ENCODE measurements around the gene STKLD1. TPM values are rescaled to one million over a fixed set of nuclear protein-coding genes. Genes with fewer than 3 reads are reported as not detected.

The STKLD1 gene
- total RNA-seq, 1 experiment from 2014 or later = 0.94 TPM

DNA sequence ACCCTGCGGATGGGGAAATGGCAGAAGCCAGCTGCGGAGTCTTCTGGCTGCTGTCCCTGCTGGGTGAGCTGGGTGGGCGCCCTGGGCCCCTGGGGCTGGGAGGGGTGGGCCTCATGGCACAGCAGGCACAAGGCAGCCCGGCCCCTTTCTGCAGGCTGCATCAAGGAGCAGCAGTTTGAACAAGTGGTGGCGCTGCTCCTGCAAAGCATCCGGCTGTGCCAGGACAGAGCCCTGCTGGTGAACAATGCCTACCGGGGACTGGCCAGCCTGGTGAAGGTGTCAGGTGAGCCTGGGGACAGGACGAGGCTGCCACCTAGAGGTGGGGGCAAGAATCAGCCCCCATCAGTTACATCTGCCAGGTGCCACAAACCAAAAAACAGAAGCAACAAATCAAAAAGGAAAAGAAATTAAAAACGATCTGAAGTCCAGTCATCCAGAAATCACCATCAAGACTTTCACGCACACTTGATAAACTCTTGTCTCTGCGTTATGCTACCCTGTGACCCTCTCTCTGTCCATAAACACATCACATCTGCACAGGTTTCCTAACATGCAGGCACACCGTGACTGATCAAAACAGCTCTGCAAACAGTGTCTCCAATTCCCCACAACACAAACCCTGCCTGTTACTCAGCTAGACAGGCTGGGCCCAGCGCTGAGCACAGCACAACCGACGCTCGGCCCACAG lies 27.7 kb downstream of the STKLD1 start:
- Mint-ChIP-seq H3K36me3 (ENCODE audit: insufficient read depth, unreplicated experiment) (peaks cover 12% of the 10 kb centered on the region), H3K27ac (ENCODE audit: unreplicated experiment) (no peak overlapping the region), H3K27me3 (ENCODE audit: unreplicated experiment) (no peaks in the 10 kb centered on the region), H3K4me1 (ENCODE audit: low read depth, unreplicated experiment) (no peaks in the 10 kb centered on the region), H3K4me3 (ENCODE audit: low read depth, unreplicated experiment) (no peak overlapping the region), H3K9me3 (ENCODE audit: low read depth, unreplicated experiment) (no peaks in the 10 kb centered on the region)
- peak; percentile 78 for DNase-seq
- CTCF ChIA-PET = interaction anchor here (0.5 kb wide), 1 partner anchor 68 kb away, joined by 4 read pairs; the partner anchor contains the start of gene SURF6
- BruUV-seq (replicated peaks) = no TSS peak
- intact Hi-C loops (cut with micrococcal nuclease; ENCODE audit: unreplicated experiment) = loop anchor here (5.0 to 10.0 kb wide), 2 partner anchors 59 to 217 kb away; partner anchors contain the start of genes MED22 and RPL7A
- TF ChIP-seq, protein P1, sequence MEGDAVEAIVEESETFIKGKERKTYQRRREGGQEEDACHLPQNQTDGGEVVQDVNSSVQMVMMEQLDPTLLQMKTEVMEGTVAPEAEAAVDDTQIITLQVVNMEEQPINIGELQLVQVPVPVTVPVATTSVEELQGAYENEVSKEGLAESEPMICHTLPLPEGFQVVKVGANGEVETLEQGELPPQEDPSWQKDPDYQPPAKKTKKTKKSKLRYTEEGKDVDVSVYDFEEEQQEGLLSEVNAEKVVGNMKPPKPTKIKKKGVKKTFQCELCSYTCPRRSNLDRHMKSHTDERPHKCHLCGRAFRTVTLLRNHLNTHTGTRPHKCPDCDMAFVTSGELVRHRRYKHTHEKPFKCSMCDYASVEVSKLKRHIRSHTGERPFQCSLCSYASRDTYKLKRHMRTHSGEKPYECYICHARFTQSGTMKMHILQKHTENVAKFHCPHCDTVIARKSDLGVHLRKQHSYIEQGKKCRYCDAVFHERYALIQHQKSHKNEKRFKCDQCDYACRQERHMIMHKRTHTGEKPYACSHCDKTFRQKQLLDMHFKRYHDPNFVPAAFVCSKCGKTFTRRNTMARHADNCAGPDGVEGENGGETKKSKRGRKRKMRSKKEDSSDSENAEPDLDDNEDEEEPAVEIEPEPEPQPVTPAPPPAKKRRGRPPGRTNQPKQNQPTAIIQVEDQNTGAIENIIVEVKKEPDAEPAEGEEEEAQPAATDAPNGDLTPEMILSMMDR (IDR thresholded peaks at IDR 0.05; ENCODE audit: unreplicated experiment) = peak; percentile 75

DNA sequence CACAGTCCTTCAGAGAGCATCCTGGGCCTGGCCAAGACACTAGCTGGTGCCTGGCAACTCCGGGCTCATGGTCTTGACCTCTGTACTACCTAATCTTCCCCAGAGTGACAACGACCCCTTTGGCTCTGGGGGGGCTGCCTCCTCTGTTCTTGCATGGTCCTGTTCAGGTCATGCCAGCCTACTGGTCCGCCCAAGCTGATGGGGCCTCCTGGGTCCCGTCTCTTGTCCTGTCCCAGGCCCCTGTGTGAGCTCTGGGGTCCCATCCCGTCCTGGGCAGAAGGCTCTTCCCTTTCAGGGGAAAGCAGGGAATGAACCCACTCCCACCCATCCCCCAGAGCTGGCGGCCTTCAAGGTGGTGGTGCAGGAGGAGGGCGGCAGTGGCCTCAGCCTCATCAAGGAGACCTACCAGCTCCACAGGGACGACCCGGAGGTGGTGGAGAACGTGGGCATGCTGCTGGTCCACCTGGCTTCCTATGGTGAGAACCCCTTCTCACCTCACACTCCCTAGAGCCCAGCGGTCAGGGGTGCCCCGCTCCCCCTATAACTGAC lies 28.4 kb downstream of the STKLD1 start:
- TF ChIP-seq, protein P1 (IDR thresholded peaks at IDR 0.05; ENCODE audit: unreplicated experiment) = no peak
- DNase-seq = no peak
- peaks cover 16% of the 10 kb centered on the region for H3K36me3 Mint-ChIP-seq (ENCODE audit: insufficient read depth, unreplicated experiment)
- no peak overlapping the region for H3K4me3 Mint-ChIP-seq (ENCODE audit: low read depth, unreplicated experiment)
- BruUV-seq (replicated peaks) = no TSS peak
- intact Hi-C loops (cut with micrococcal nuclease; ENCODE audit: unreplicated experiment) = loop anchor here (5.0 to 10.0 kb wide), 2 partner anchors 60 to 217 kb away; partner anchors contain the start of genes MED22 and RPL7A
- no peak overlapping the region for H3K27ac Mint-ChIP-seq (ENCODE audit: unreplicated experiment)
- CTCF ChIA-PET = interaction anchor here (0.6 kb wide), 1 partner anchor 47 kb away, joined by 8 read pairs; no protein-coding TSS in a partner anchor
- no peaks in the 10 kb centered on the region for H3K27me3 Mint-ChIP-seq (ENCODE audit: unreplicated experiment)
- no peaks in the 10 kb centered on the region for H3K4me1 Mint-ChIP-seq (ENCODE audit: low read depth, unreplicated experiment)
- H3K9me3 Mint-ChIP-seq (ENCODE audit: low read depth, unreplicated experiment) = no peaks in the 10 kb centered on the region

DNA sequence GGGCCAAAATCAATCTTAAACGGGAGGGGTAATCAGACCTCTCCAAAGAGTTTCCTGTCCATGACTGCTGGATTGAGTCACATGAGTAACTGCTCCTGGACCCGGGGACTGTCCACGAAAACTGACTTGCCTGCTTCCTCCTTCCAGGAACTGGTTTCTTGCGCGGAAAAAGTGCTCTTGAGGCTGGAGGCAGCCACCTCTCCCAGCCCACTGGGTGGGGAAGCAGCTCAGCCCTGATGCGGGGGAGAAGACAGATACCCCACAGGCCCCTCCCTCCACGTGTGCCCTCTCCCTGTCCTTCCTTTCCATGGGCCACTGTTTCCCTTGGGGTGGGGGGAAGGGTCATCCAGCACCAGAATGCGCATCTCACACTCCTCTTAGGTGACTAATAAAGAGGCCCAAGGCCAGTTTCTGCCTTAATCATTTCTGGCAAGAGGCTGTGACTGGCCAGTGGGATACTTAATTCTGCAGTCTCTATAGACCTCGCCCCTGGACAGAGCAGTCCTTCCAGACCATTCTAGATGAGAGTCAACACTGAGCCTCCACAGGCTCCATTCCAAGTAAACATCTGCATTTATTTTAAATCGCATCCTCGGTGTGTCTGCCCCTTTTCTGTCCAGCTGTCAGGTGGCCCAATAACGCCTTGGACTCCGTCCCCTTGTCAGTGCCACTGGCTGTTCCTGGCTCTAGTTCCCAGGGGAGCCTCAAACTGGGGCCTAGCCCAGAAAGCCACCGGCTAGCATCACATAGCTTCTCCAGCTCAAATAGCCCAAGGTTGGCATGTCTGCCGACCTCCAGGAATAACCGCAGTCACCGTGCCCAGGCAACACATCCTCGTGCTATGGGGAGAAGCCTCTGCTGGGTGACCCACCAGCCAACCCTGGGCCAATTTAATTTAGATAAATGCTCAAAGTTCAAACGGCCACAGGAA lies 29.6 kb downstream of the STKLD1 start:
- Mint-ChIP-seq H3K27ac (ENCODE audit: unreplicated experiment) (no peak overlapping the region), H3K4me3 (ENCODE audit: low read depth, unreplicated experiment) (no peak overlapping the region), H3K9me3 (ENCODE audit: low read depth, unreplicated experiment) (no peaks in the 10 kb centered on the region), H3K27me3 (ENCODE audit: unreplicated experiment) (no peaks in the 10 kb centered on the region), H3K36me3 (ENCODE audit: insufficient read depth, unreplicated experiment) (peaks cover 24% of the 10 kb centered on the region), H3K4me1 (ENCODE audit: low read depth, unreplicated experiment) (no peaks in the 10 kb centered on the region)
- intact Hi-C loops (cut with micrococcal nuclease; ENCODE audit: unreplicated experiment) = loop anchor here (10.0 kb wide), 1 partner anchor 61 kb away; the partner anchor contains the start of genes MED22 and RPL7A
- no peak for DNase-seq
- TF ChIP-seq, protein P1 (IDR thresholded peaks at IDR 0.05; ENCODE audit: unreplicated experiment) = no peak
- CTCF ChIA-PET = no interaction called here
- no TSS peak for BruUV-seq (replicated peaks)

Data from Calu3 (cell line).